Neuronal stem cell (in vitro differentiated cells): ENCODE data around the gene RASGRF1.

Experiments
- DNase-seq: peaks from one replicate; pipeline ENCODE4 v3.0.0-alpha.2; 2013; ENCODE audit warnings: low spot score
- H2AFZ ChIP-seq: one replicate; pipeline ENCODE4 v1.6.1; 2013; ENCODE audit warnings: mild to moderate bottlenecking, low read length, inconsistent platforms
- H2AK5ac ChIP-seq: 2 replicates; pipeline ENCODE4 v1.6.1; 2013; ENCODE audit warnings: low read depth, mild to moderate bottlenecking, inconsistent platforms, low read length, moderate library complexity, mixed read lengths
- H2BK120ac ChIP-seq: 2 replicates; pipeline ENCODE4 v1.6.1; 2013; ENCODE audit warnings: low read depth, mild to moderate bottlenecking, inconsistent platforms, low read length, moderate library complexity, mixed read lengths
- H2BK12ac ChIP-seq: one replicate; pipeline ENCODE4 v1.6.1; 2013; ENCODE audit warnings: low read length, inconsistent platforms
- H2BK15ac ChIP-seq: 2 replicates; pipeline ENCODE4 v1.6.1; 2013; ENCODE audit warnings: mild to moderate bottlenecking, low read length, inconsistent platforms, mixed read lengths
- H2BK5ac ChIP-seq: one replicate; pipeline ENCODE4 v1.6.1; 2013; ENCODE audit warnings: inconsistent platforms, mild to moderate bottlenecking, low read length, moderate library complexity
- H3K14ac ChIP-seq: one replicate; pipeline ENCODE4 v1.6.1; 2013; ENCODE audit warnings: low read length, inconsistent platforms
- H3K18ac ChIP-seq: 2 replicates; pipeline ENCODE4 v1.6.1; 2013; ENCODE audit warnings: low read length, inconsistent platforms
- H3K23ac ChIP-seq: 2 replicates; pipeline ENCODE4 v1.6.1; 2013; ENCODE audit warnings: low read depth, mild to moderate bottlenecking, mixed read lengths, low read length, inconsistent platforms; ENCODE audit not compliant: poor library complexity
- H3K27ac ChIP-seq: replicated peaks from 3 replicates; pipeline ENCODE4 v1.5.1; 2013; ENCODE audit warnings: low read length, inconsistent platforms
- H3K27me3 ChIP-seq, 3 experiments: 2 replicates each; pipeline ENCODE4 v1.6.1; 2013; ENCODE audit warnings: low read length in 3 of 3, mild to moderate bottlenecking in 2 of 3, inconsistent platforms in 1 of 3, low read depth in 1 of 3, mixed read lengths in 1 of 3, moderate library complexity in 1 of 3; ENCODE audit not compliant: control insufficient read depth in 3 of 3, insufficient read depth in 3 of 3
- H3K36me3 ChIP-seq, 2 donors: replicated peaks in 1 of 2; 2 replicates each; pipeline ENCODE4 v1.6.1; 2013; ENCODE audit warnings: low read length in 2 of 2; ENCODE audit not compliant: control insufficient read depth in 2 of 2, insufficient read depth in 2 of 2
- H3K4ac ChIP-seq: 2 replicates; pipeline ENCODE4 v1.6.1; 2013; ENCODE audit warnings: inconsistent platforms, mild to moderate bottlenecking, low read length, moderate library complexity
- H3K4me1 ChIP-seq, 2 donors: 1 replicate in 1 of 2; 2 replicates in 1 of 2; pipeline ENCODE4 v1.6.1; 2013; ENCODE audit warnings: low read length in 2 of 2, low read depth in 1 of 2; ENCODE audit not compliant: control insufficient read depth in 2 of 2, insufficient read depth in 1 of 2
- H3K4me2 ChIP-seq: one replicate; pipeline ENCODE4 v1.6.1; 2013; ENCODE audit warnings: mild to moderate bottlenecking, low read length, inconsistent platforms; ENCODE audit not compliant: insufficient read depth, poor library complexity, severe bottlenecking
- H3K4me3 ChIP-seq, 2 donors: 2 replicates each; pipeline ENCODE4 v1.5.1; 2013; ENCODE audit warnings: low read length in 2 of 2, mild to moderate bottlenecking in 2 of 2, inconsistent platforms in 1 of 2, moderate library complexity in 1 of 2
- H3K79me1 ChIP-seq: one replicate; pipeline ENCODE4 v1.6.1; 2013; ENCODE audit warnings: low read depth, mild to moderate bottlenecking, inconsistent platforms, low read length, moderate library complexity
- H3K9ac ChIP-seq: one replicate; pipeline ENCODE4 v1.6.1; 2013; ENCODE audit warnings: mild to moderate bottlenecking, low read depth, low read length, inconsistent platforms; ENCODE audit not compliant: poor library complexity
- H3K9me3 ChIP-seq, 2 donors: replicated peaks in 1 of 2; 2 replicates each; pipeline versions ENCODE3 to v1.6.1; 2013; ENCODE audit warnings: low read length in 2 of 2, mild to moderate bottlenecking in 2 of 2, inconsistent platforms in 1 of 2, low read depth in 1 of 2, mixed read lengths in 1 of 2, moderate library complexity in 1 of 2; ENCODE audit not compliant: control insufficient read depth in 2 of 2, insufficient read depth in 1 of 2
- H4K8ac ChIP-seq: one replicate; pipeline ENCODE4 v1.6.1; 2013; ENCODE audit warnings: low read depth, mild to moderate bottlenecking, inconsistent platforms, low read length, moderate library complexity
- H4K91ac ChIP-seq: one replicate; pipeline ENCODE4 v1.6.1; 2013; ENCODE audit warnings: low read length, low read depth, mild to moderate bottlenecking, inconsistent platforms; ENCODE audit not compliant: poor library complexity
- WGBS, 2 donors: extraction: QIAGEN DNeasy Blood & Tissue Kit; methylation state at CpG; one replicate each; pipeline ENCODE4 v1.1.7; 2013; ENCODE audit warnings: missing lambda C conversion rate in 2 of 2, mixed read lengths in 1 of 2; ENCODE audit not compliant: insufficient read length in 2 of 2, insufficient replicate concordance in 1 of 2; ENCODE audit errors: extremely low coverage in 2 of 2; 5-methylcytosine and 5-hydroxymethylcytosine counted together

Gene RASGRF1

GRCh38 chr15:78957416-78958093 is 133.0 kb downstream of the RASGRF1 start:
- no CpG with 5 or more reads among the region's 9 CpGs for WGBS, 2 donors
- no peak for DNase-seq
- H2BK12ac ChIP-seq: no peak overlapping the region
- H3K79me1 ChIP-seq: no peaks in the 10 kb centered on the region
- H3K4me3 ChIP-seq: no peak overlapping the region
- no peak overlapping the region for H3K14ac ChIP-seq
- H2AK5ac ChIP-seq: no peak overlapping the region
- no peaks in the 10 kb centered on the region for H3K36me3 ChIP-seq
- H4K91ac ChIP-seq: no peak overlapping the region
- no peak overlapping the region for H2AFZ ChIP-seq
- no peaks in the 10 kb centered on the region for H3K4me1 ChIP-seq
- H2BK120ac ChIP-seq: no peak overlapping the region
- H3K23ac ChIP-seq: no peak overlapping the region
- H3K9me3 ChIP-seq: no peaks in the 10 kb centered on the region
- no peak overlapping the region for H2BK5ac ChIP-seq
- no peak overlapping the region for H4K8ac ChIP-seq
- no peak overlapping the region for H3K4me2 ChIP-seq
- H3K9ac ChIP-seq: no peak overlapping the region
- H3K27me3 ChIP-seq: peaks cover 0 to 10% (median 0%) of the 10 kb centered on the region in 3 experiments
- no peak overlapping the region for H2BK15ac ChIP-seq
- no peak overlapping the region for H3K18ac ChIP-seq
- H3K4ac ChIP-seq: no peak overlapping the region
- H3K27ac ChIP-seq: no peak overlapping the region

- no peak overlapping the region for H2BK15ac ChIP-seq
- no peaks in the 10 kb centered on the region for H3K36me3 ChIP-seq
- no peak for DNase-seq
- no peak overlapping the region for H2AK5ac ChIP-seq
- H3K18ac ChIP-seq: no peak overlapping the region
- H3K4ac ChIP-seq: no peak overlapping the region
- no peak overlapping the region for H4K8ac ChIP-seq
- H3K23ac ChIP-seq: no peak overlapping the region
- H2AFZ ChIP-seq: no peak overlapping the region
- H3K79me1 ChIP-seq: no peaks in the 10 kb centered on the region
- H3K4me1 ChIP-seq: no peaks in the 10 kb centered on the region
- H2BK120ac ChIP-seq: no peak overlapping the region
- no peak overlapping the region for H3K9ac ChIP-seq
- H3K14ac ChIP-seq: no peak overlapping the region
- no peaks in the 10 kb centered on the region for H3K9me3 ChIP-seq
- H3K27me3 ChIP-seq: peaks cover 0 to 7% (median 0%) of the 10 kb centered on the region in 3 experiments
- H2BK5ac ChIP-seq: no peak overlapping the region
- H3K4me2 ChIP-seq: no peak overlapping the region
- H2BK12ac ChIP-seq: no peak overlapping the region
- no CpG with 5 or more reads among the region's 1 CpG for WGBS, 2 donors
- no peak overlapping the region for H3K4me3 ChIP-seq
- no peak overlapping the region for H3K27ac ChIP-seq
- no peak overlapping the region for H4K91ac ChIP-seq
These were observed 133.6 kb downstream of the RASGRF1 start for GRCh38 chr15:78956937-78957336.

- Histone ChIP-seq H2BK15ac (no peak overlapping the region), H3K4me2 (no peak overlapping the region), H3K27ac (no peak overlapping the region), H3K14ac (no peak overlapping the region), H3K9me3 (no peaks in the 10 kb centered on the region), H2AK5ac (no peak overlapping the region), H3K18ac (no peak overlapping the region), H3K9ac (no peak overlapping the region), H3K36me3 (no peaks in the 10 kb centered on the region), H2BK5ac (no peak overlapping the region), H3K4me3 (no peak overlapping the region), H2AFZ (no peak overlapping the region), H3K23ac (no peak overlapping the region), H3K4ac (no peak overlapping the region), H2BK120ac (no peak overlapping the region), H3K79me1 (no peaks in the 10 kb centered on the region), H3K4me1 (no peaks in the 10 kb centered on the region), H3K27me3 (peaks cover 0 to 3% (median 0%) of the 10 kb centered on the region in 3 experiments), H2BK12ac (no peak overlapping the region), H4K91ac (no peak overlapping the region), H4K8ac (no peak overlapping the region)
- no CpG with 5 or more reads among the region's 5 CpGs for WGBS, 2 donors
- no peak for DNase-seq
These were observed 135.2 kb downstream of the RASGRF1 start for GRCh38 chr15:78955355-78955754.

GRCh38 chr15:78951841-78952238 is 138.7 kb downstream of the RASGRF1 start:
- DNase-seq: no peak
- no CpG with 5 or more reads among the region's 4 CpGs for WGBS, 2 donors

More at GRCh38 chr15:78951841-78952238, 138.7 kb downstream of the RASGRF1 start:
- Histone ChIP-seq H3K23ac (no peak overlapping the region), H4K91ac (no peak overlapping the region), H3K4me3 (no peak overlapping the region), H4K8ac (no peak overlapping the region), H3K4me1 (no peaks in the 10 kb centered on the region), H2BK15ac (no peak overlapping the region), H3K36me3 (no peaks in the 10 kb centered on the region), H3K18ac (no peak overlapping the region), H3K4ac (no peak overlapping the region), H2BK12ac (no peak overlapping the region), H2BK5ac (no peak overlapping the region), H3K27ac (no peak overlapping the region), H3K4me2 (no peak overlapping the region), H2AK5ac (no peak overlapping the region), H3K9me3 (no peaks in the 10 kb centered on the region), H2AFZ (no peak overlapping the region), H3K14ac (no peak overlapping the region), H2BK120ac (no peak overlapping the region), H3K9ac (no peak overlapping the region), H3K79me1 (no peaks in the 10 kb centered on the region), H3K27me3 (peaks cover 0 to 22% (median 2%) of the 10 kb centered on the region in 3 experiments)
